ENCODE data around the gene SGTB.
A peak's percentile ranks its signal among the peaks of the same experiment; 100 is the strongest.
"Not testable (repeated sequence)": the region's sequence is repeated elsewhere in the genome, so short reads cannot be mapped to it uniquely, and the experiment has no call there.

Gene SGTB

DNA sequence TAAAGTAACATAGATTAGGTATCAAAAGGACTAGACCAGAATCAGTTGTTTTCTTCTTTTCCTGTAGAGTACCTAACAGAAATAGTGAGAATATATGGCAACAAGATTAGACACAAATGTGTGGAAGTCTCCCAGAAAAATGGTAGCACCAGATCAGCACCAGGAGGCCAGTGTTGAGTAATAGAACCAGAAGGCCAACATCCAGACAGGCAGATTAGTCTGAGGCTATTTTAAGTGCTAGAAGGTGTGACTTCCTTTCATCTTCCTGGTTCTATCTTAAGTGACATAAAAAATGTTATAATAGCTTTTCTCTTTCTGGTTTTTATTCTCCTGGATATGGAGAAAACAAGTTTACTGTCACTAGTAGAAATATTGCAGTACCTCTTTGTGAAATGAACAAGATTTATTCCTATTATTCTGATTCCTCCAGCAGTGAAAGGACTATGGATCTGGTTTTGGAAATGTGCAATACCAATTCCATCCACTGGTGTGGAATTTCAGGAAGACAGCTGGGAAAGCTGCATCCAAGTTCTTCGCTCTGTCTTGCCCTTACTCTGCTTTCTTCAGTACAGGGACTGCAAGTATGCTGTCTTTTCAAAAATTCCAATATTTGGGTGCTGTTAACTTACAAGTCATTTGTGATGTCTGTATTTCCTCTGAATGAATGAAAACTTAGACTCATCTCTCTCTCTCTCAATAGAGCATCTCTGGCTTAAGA is 57.9 kb downstream of the SGTB start:
- DNase-seq = no peak

DNA sequence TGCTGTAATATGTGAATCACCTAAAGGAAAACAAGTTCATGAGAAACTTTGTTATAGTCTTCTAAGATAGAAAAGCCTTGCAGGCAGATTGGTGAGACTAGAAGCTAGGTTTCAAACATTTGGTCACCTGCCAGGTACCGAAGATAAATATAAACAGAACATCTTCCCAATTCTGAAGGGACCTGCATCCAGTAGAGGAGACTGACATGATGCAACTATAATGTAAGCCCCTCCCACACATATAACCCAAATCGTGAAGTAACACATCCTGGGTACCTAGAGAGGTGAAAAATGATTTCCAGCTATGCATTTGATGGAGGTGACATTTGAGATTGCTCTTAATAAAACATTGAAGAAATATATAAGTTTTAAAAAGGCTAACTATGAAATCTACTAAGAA is 67.2 kb downstream of the SGTB start:
- no peak for DNase-seq

DNA sequence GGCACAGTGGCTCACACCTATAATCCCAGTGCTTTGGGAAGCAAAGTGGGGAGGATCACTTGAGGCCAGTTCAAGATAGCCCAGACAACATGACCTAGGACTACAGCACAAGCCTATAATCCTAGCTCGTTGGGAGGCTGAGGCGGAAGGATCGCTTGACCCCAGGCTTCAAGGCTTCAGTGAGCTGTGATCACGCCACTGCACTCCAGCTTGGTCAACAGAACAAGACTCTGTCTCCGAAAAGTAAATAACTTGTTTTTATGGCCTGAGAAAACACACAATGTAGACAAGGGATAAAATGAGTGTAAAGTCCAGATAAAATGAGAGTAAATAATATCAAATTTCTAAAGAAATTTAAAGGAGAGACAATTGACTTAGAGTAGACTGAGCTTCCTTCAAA is 70.8 kb downstream of the SGTB start:
- no peak for DNase-seq

DNA sequence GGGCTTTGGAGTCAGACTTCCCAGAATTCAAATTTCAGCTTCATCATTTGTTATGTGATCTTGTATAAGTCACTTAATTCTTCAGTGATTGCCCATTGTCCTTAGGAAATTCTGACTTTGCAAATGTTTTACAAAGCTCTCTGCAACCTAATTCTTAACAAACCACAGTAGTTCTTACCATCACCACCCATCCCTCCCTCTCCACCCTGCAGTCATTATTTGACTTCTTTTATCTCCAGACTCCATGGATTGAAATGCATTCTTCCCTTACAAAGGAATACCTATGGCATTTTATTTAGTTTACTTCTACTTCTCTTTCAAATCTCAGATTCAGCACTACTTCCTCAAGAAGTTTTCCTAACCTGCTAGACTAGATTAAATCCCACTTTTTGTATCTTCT is 74.0 kb downstream of the SGTB start:
- no peak for DNase-seq

DNA sequence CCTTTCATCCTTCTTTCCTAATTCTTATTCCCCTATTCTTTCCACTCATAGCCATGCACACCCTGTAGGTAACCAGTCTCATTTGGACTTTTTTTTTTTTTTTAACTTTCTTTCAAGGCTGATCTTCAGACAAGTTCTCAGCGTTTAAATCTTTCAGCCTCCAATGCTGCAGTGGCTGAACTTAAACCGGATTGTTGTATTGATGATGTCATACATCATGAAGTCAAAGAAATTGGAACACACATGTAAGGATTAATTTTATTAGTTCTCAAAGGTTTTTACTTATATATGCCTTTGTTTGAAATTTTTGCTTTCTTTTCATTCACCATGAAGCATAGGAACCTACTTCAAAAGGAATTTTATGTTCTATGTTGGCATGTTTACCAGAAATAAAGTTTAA is 75.0 kb downstream of the SGTB start:
- DNase-seq = no peak

DNA sequence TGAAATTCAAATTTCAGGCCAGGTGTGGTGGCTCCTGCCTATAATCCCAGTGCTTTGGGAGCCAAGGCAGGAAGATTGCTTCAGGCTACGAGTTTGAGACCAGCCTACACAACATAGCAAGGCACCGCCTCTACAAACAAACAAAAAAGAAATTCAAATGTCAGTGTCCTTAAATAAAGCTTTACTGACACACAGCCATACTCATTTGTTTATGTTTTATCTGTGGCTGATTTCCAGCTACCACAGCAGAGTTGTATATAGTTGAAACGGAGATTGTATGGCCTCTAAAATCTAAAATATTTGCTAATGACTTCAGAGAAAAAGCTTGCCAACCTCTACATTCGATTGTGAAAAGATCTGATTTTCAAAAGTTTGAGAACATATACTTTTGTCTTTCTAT is 81.7 kb downstream of the SGTB start:
- DNase-seq = no peak

DNA sequence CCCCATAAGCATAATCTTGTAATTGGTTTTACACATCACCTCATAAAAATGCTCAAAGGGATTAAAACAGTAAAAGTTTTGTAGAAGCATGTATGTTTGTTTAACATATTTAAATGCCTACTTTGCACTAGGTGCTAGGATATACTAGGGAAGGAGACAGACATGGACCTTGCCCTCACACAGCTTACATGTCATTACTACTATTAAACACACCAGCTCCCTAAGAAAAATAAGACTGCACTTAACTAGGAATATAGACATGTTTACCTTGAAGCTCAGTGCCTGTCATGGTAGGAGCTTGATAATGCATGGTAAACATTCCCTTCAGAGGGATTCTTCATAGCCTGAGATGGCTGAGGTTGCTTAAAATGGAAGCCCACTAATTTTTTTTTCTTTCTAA is 90.9 kb downstream of the SGTB start:
- DNase-seq = no peak

DNA sequence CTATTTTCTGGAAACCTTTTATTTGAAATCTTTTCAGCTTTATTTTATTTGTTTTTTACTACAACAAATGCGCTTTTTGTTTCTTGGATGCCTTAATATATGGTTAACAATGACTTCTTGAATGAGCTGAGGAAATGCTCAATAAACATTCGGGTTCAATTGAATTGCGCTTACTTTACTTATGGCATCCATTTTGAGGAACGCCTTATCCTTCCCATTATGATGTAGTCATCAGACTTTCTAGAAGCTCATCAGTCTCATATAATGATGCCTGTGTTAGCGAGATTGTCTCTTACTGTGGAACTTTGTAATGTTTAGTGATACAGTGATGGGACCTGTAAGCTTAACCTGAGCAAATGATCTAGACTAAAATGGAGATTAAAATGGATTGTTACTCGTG is 96.2 kb downstream of the SGTB start:
- DNase-seq = no peak

DNA sequence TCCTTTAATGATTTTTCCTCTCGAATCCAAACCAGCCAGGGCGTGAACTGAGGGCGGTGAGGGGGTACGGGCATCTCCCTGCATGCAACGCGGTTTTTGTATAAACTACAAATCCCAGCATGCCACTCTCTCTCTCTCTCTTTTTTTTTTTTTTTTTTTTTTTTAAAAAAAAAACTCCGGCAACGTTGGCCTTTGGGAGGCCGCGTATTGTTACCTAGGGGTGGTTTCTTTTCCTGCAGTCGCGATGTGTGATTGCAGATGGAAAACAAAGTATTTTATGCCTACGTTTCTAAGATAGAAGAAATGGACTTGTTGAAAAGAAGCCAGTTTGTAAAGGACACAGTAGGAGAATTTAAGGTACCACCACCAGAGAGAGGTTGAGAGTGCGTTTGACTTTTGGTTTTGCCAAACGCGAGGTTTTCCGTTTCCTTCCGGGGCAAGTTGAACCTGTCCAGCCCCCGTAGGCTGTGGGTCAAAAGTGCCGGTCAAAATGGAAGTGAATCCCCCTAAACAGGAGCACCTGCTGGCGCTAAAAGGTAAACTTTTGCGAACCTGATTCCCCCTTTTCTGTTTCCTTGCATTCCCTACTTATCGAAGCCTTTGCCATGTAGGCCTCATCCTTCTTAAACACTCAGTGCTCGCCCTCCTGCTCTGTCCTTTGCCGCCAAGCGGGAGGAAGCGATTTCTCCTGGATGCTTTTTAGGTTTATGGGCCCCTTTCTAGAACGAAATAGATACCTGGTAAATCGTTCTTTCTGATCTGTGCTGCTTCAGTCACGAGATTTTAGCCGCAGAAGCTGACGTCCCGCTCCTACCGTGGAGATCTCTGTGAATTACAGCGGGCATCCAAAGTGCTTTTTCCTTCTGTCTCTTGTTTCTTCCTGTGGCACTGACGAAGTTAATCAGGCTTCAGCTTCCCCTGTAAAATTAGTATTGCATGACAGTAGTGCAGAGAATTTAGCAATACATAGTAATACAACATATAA is 97.0 kb downstream of the SGTB start, which contains the start of the genes SHLD3 and TRAPPC13:
Gene SHLD3, plus strand, starts transcription at position 457 of the 985 bp plus-strand sequence. CDS start 4,561 bp downstream, outside the sequence.
Gene TRAPPC13, plus strand, starts transcription at position 457 of the 985 bp plus-strand sequence. Its CDS starts 34 bp downstream, at position 491.
- DNase-seq = peak; percentile 83 to 99 (median 90)

DNA sequence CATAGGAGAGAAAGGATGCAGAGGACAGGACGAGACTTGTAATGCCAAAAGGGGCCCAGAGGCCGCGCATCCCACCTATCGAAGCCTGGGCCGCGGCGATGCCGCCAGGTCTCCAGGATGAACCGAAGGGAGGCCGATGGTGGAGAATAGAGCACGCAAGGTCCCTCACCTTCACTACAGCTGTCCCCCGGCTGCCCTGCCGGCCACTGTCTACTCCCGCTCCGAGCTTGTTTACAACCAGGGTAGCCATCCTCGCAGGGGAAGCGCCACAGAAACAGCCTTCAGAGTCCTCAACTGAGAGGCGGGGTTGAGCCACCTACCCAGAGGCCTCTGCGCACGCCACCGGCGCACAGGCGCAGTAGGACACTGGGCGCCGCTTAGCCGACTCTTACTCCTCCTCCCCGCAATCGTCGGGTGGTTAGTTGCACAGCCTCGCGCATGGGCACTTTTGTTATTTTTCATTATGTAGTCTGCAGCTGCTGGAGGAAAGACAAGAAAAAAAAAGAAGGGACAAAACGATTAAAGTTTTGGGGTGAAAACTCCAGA is 97.8 kb downstream of the SGTB start, which contains the start of gene TRIM23:
Gene TRIM23, minus strand, starts transcription at position 309 of the 546 bp plus-strand sequence. Its CDS starts 59 bp downstream, at position 250.
- DNase-seq = peak; percentile 83 to 99 (median 92)

DNA sequence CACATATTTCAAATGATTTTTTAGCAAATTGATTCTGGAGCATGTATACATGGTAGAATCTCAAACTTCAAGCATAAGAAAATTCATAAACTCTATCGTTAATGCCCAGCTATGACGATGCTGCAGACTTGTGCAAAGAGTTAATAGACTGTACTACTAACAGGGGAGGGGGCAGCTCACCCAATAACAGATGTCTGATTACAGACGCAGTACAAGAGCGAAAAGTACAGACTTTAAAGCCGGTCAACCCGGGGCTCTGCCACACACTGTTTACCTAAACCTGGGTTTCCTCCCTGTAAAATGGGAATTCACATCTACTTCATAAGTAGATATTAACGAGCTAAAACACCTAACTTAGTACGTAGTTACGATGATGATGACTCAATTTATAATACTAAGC is 98.4 kb downstream of the SGTB start:
- DNase-seq = no peak

DNA sequence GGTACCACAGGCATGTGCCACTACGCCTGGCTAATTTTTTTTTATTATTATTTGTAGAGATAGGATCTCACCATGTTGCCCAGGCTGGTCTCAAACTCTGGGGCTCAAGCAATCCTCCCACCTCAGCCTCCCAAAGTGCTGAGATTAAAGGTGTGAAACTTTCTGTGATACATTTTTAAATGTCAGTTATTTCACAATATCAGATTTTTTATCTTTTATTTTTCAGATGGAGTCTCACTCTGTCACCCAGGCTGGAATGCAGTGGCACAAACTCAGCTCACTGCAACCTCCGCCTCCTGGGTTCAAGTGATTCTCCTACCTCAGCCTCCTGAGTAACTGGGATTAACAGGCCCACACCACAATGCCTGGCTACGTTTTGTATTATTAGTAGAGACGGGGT is 99.9 kb downstream of the SGTB start:
- not testable (repeated sequence) for DNase-seq

DNA sequence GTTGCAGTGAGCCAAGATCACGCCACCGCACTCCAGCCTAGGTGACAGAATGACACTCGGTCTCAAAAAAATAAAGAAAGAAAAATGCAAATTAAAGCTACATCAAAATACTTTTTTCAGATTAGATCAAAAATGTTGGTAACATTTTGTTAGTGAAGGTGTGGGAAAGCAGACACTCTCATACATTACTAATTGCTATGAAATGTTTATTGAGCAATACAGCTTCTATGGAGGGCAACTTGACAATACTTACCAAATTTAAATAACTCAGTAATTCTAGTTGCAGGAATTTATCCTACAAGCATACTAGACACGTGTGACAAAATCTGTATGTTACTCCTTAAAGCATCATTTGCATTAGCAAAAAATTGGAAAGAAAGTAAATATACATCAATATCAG is 101.9 kb downstream of the SGTB start:
- DNase-seq = no peak
